ENCODE measurements around the gene FAM110C.
"Not testable (repeated sequence)": the region's sequence is repeated elsewhere in the genome, so short reads cannot be mapped to it uniquely, and the experiment has no call there.

The FAM110C gene

GRCh38 chr2:42788-43187, 3.5 kb downstream of the FAM110C start:
- DNase-seq (ENCODE audit: low spot score) = no peak

GRCh38 chr2:40465-40864, 5.8 kb downstream of the FAM110C start:
- no peak for DNase-seq (ENCODE audit: low spot score)

GRCh38 chr2:38155-38554, 8.2 kb downstream of the FAM110C start:
- DNase-seq (ENCODE audit: low spot score) = no peak

- no peak for DNase-seq (ENCODE audit: low spot score)
Observed at GRCh38 chr2:36318-36717, 10.0 kb downstream of the FAM110C start.

GRCh38 chr2:35852-36251, 10.5 kb downstream of the FAM110C start:
- no peak for DNase-seq (ENCODE audit: low spot score)

GRCh38 chr2:33620-34019, 12.7 kb downstream of the FAM110C start:
- no peak for DNase-seq (ENCODE audit: low spot score)

- DNase-seq (ENCODE audit: low spot score) = no peak
Observed at GRCh38 chr2:32068-32467, 14.2 kb downstream of the FAM110C start.

- DNase-seq (ENCODE audit: low spot score) = no peak
Observed at GRCh38 chr2:29253-29652, 17.1 kb downstream of the FAM110C start.

- DNase-seq (ENCODE audit: low spot score) = no peak
Observed at GRCh38 chr2:28406-28975, 17.8 kb downstream of the FAM110C start.

GRCh38 chr2:26891-27290, 19.4 kb downstream of the FAM110C start:
- DNase-seq (ENCODE audit: low spot score) = no peak

- DNase-seq (ENCODE audit: low spot score) = no peak
Observed at GRCh38 chr2:25543-25942, 20.8 kb downstream of the FAM110C start.

- DNase-seq (ENCODE audit: low spot score) = not testable (repeated sequence)
Observed at GRCh38 chr2:24591-24990, 21.7 kb downstream of the FAM110C start.

GRCh38 chr2:24107-24506, 22.2 kb downstream of the FAM110C start:
- DNase-seq (ENCODE audit: low spot score) = no peak

- no peak for DNase-seq (ENCODE audit: low spot score)
Observed at GRCh38 chr2:23283-23682, 23.0 kb downstream of the FAM110C start.

- DNase-seq (ENCODE audit: low spot score) = not testable (repeated sequence)
Observed at GRCh38 chr2:22244-22643, 24.1 kb downstream of the FAM110C start.

- not testable (repeated sequence) for DNase-seq (ENCODE audit: low spot score)
Observed at GRCh38 chr2:20259-20658, 26.0 kb downstream of the FAM110C start.

- no peak for DNase-seq (ENCODE audit: low spot score)
Observed at GRCh38 chr2:19505-19904, 26.8 kb downstream of the FAM110C start.

GRCh38 chr2:18402-19271, 27.7 kb downstream of the FAM110C start:
- no peak for DNase-seq (ENCODE audit: low spot score)

- not testable (repeated sequence) for DNase-seq (ENCODE audit: low spot score)
Observed at GRCh38 chr2:15916-16315, 30.4 kb downstream of the FAM110C start.

- DNase-seq (ENCODE audit: low spot score) = no peak
Observed at GRCh38 chr2:11248-11941, 34.9 kb downstream of the FAM110C start.

GRCh38 chr2:10222-10875, 36.0 kb downstream of the FAM110C start:
- peak; percentile 71 for DNase-seq (ENCODE audit: low spot score)

Measured in left forelimb (tissue), 1 donor.